GM12891 (cell line): Measurements from ENCODE around the gene PDIA2.

ENCODE experiments used
- PAX5 ChIP-seq: IDR thresholded peaks from 2 replicates; pipeline ENCODE4 v1.6.1; 2011; ENCODE audit warnings: low read length, moderate library complexity, mild to moderate bottlenecking; ENCODE audit not compliant: insufficient read depth, severe bottlenecking
- POLR2A ChIP-seq: IDR thresholded peaks from 2 replicates; pipeline ENCODE4 v1.6.1; 2011; ENCODE audit warnings: low read depth, low read length, control low read depth
- POLR2AphosphoS5 ChIP-seq: IDR thresholded peaks from 2 replicates; pipeline ENCODE4 v1.6.1; 2011; ENCODE audit warnings: low read depth, low read length, control low read depth
- TAF1 ChIP-seq: IDR thresholded peaks from 2 replicates; pipeline ENCODE4 v1.6.1; 2011; ENCODE audit warnings: low read depth, low read length, control low read depth

GRCh38 chr16:320206-320605 lies 37.2 kb downstream of the PDIA2 start:
- TF ChIP-seq POLR2A (no peak), TAF1 (no peak), POLR2AphosphoS5 (no peak), PAX5 (no peak)
